ENCODE data around the gene NR6A1. TPM values are rescaled to one million over a fixed set of nuclear protein-coding genes. Genes with fewer than 3 reads are reported as not detected.

The NR6A1 gene
- total and polyA plus RNA-seq, 2 of the 8 experiments (the other 6 are each of a cell fraction or from before 2014, with no cell fraction given), result 93.2 to 237 TPM

GRCh38 chr9:124665391-124666058 lies 105.6 kb downstream of the NR6A1 start:
- Histone ChIP-seq H3K18ac (ENCODE audit: extremely low read depth, low read length) (no peak overlapping the region), H2BK5ac (ENCODE audit: low read depth, low read length) (no peak overlapping the region), H3K4me3 (ENCODE audit: extremely low read depth in 1 of 4, insufficient read depth in 2 of 4, low read depth in 3 of 4, low read length in 4 of 4) (no peak overlapping the region), H3K9me3 (ENCODE audit: insufficient read depth in 2 of 2, low read depth in 1 of 2, low read length in 1 of 2) (no peaks in the 10 kb centered on the region), H3K36me3 (ENCODE audit: control insufficient read depth in 2 of 4, insufficient read depth in 4 of 4, low read length in 3 of 4) (no peaks in the 10 kb centered on the region), H3K79me2 (ENCODE audit: control insufficient read depth in 1 of 2, insufficient read depth in 2 of 2, low read length in 2 of 2) (peaks cover 0 to 56% of the 10 kb centered on the region in 2 experiments; a peak in 2 of 4 replicates), H3K27me3 (replicated peaks in 1 of 4; ENCODE audit: control insufficient read depth in 3 of 4, extremely low read depth in 1 of 4, insufficient read depth in 3 of 4, low read length in 3 of 4) (no peaks in the 10 kb centered on the region), H2AK5ac (ENCODE audit: low read depth, low read length) (no peak overlapping the region), H4K20me1 (replicated peaks in 1 of 2; ENCODE audit: control insufficient read depth in 1 of 2, insufficient read depth in 2 of 2, low read length in 2 of 2) (no peaks in the 10 kb centered on the region), H3K9ac (replicated peaks in 1 of 4; ENCODE audit: extremely low read depth in 1 of 4, low read depth in 3 of 4, low read length in 3 of 4) (no peak overlapping the region), H4K91ac (replicated peaks; ENCODE audit: insufficient read length, low read length) (no peak overlapping the region), H3K4me2 (ENCODE audit: insufficient read depth in 1 of 2, low read depth in 2 of 2, low read length in 2 of 2) (no peak overlapping the region), H4K5ac (ENCODE audit: insufficient read length, low read depth, low read length) (no peak overlapping the region), H4K8ac (ENCODE audit: extremely low read depth, insufficient read depth, low read length) (no peak overlapping the region), H3K4ac (replicated peaks; ENCODE audit: insufficient read length, low read depth, low read length) (no peak overlapping the region), H3K79me1 (ENCODE audit: low read depth, low read length) (no peaks in the 10 kb centered on the region), H2AFZ (ENCODE audit: low read length) (no peak overlapping the region), H3K27ac (ENCODE audit: low read depth, low read length) (no peak overlapping the region), H2BK15ac (ENCODE audit: low read length) (no peak overlapping the region), H2BK12ac (ENCODE audit: low read depth, low read length) (no peak overlapping the region), H3K23ac (ENCODE audit: insufficient read length) (no peak overlapping the region), H3K14ac (ENCODE audit: insufficient read length) (no peak overlapping the region), H3K23me2 (ENCODE audit: low read depth, low read length) (no peaks in the 10 kb centered on the region), H3K4me1 (replicated peaks in 1 of 4; ENCODE audit: control insufficient read depth in 3 of 4, insufficient read depth in 4 of 4, low read length in 3 of 4) (no peaks in the 10 kb centered on the region; a peak in 3 of 7 replicates), H3K56ac (replicated peaks; ENCODE audit: insufficient read length, low read depth, low read length) (no peak overlapping the region), H2BK20ac (ENCODE audit: low read length) (no peak overlapping the region), H2BK120ac (replicated peaks; ENCODE audit: low read depth, low read length) (no peak overlapping the region)
- DNase-seq (ENCODE audit: low read depth in 1 of 2, low spot score in 2 of 2) (no peak), FAIRE-seq (no peak)
- WGBS, 2 experiments (ENCODE audit: extremely low coverage in 1 of 2, insufficient coverage in 1 of 2, insufficient read length in 1 of 2, insufficient replicate concordance in 2 of 2, low coverage in 1 of 2, low lambda C conversion rate in 2 of 2, missing lambda C conversion rate in 1 of 2), result 72% methylated on average over 5 of the region's 5 CpGs; no CpG with 5 or more reads in 1 of the 2 experiments
- ChIA-PET CTCF (ENCODE audit: partially characterized antibody) (interaction anchor here (1.2 to 2.1 kb wide), 7 partner anchors 11 to 114 kb away, joined by 3 to 7 read pairs (median 4); no protein-coding TSS in a partner anchor), POLR2A (ENCODE audit: partially characterized antibody) (interaction anchor here (1.1 kb wide), 1 partner anchor 11 kb away, joined by 3 read pairs; no protein-coding TSS in a partner anchor)
- no peak for TF ChIP-seq HDAC2 (IDR thresholded peaks at IDR 0.05; ENCODE audit: borderline replicate concordance in 1 of 2, low read depth in 2 of 2, low read length in 2 of 2)
- TF ChIP-seq TBP (IDR thresholded peaks at IDR 0.05; ENCODE audit: low read depth, low read length), result no peak
- no peak for TF ChIP-seq NANOG (IDR thresholded peaks at IDR 0.05; ENCODE audit: insufficient read depth, low read depth, low read length, poor library complexity, severe bottlenecking)
- no peak for TF ChIP-seq BCL11A (IDR thresholded peaks at IDR 0.05; ENCODE audit: low read depth in 2 of 2, low read length in 2 of 2)
- TF ChIP-seq TEAD4 (IDR thresholded peaks at IDR 0.05; ENCODE audit: low read depth, low read length), result no peak
- TF ChIP-seq SP4 (IDR thresholded peaks at IDR 0.05; ENCODE audit: low read length), result no peak
- TF ChIP-seq POU5F1 (IDR thresholded peaks at IDR 0.05; ENCODE audit: low read depth, low read length), result no peak
- TF ChIP-seq RFX5 (IDR thresholded peaks at IDR 0.05; ENCODE audit: borderline replicate concordance, low read depth, low read length), result no peak
- TF ChIP-seq SP1 (IDR thresholded peaks at IDR 0.05; ENCODE audit: low read depth, low read length), result no peak
- no peak for TF ChIP-seq EZH2 (IDR thresholded peaks at IDR 0.05; ENCODE audit: low read depth, low read length, severe bottlenecking)
- no peak for TF ChIP-seq CBX5 (IDR thresholded peaks at IDR 0.05; ENCODE audit: low read depth, low read length)

Data from H1 (cell line).